Measurements from ENCODE around the gene HAUS8.

DNA sequence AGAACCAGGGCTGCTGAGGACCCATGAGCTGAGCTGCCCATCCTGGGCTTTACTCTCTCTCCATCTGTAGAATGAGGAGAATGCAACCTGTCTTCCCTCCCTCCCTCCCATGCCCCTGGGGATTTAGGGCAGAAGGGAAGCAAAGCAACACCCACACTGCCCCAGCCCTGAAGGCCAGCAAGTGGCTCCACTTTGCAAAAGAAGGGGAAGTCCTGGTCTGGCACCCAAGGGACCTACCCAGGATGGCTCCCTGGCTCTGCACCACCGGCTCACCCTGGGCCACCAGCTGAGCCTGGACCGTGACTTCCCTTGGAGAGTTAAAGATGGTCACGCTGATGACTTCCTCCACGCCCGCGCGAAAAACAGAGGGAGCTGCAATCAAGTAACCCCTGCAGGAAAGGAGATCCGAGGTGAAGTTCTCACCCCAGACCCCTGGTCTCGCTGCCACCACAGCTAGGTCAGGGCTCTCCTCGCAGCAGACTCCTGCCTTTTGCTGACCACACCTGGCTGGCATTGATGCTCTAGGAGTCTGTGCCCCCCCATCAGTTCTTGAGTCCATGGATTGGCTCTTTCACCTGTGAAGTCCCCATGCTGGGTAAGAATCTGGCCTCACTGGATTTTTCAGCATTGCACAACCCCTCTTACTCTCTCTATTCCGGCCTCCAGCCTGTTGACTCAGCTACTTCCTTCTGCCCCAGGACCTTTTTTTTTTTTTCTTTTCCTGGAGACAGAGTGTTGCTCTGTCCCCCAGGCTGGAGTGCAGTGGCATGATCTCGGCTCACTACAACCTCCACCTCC lies 53.3 kb downstream of the HAUS8 start:
- no peak for TF ChIP-seq POLR2A (IDR thresholded peaks at IDR 0.05)
- no peak for TF ChIP-seq CTCF (IDR thresholded peaks at IDR 0.05)
